ENCODE results near the gene TAF11L4.

DNA sequence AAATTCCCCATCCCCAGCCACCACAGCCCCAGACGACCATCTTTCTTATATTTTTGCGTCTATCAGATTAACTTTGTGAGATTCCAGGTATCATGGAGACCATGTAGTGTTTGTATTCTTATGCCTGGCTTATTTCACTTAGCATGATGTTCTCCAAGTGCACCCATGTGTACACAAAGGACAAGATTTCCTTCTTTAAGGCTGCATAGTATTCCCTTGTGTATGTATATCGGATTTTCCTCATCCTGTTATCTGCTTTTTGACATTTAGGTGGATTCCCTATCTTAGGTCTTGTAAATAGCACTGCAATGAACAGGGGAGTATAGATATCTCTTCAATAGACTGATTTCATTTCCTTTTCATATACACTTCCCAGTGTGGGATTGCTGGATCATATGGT, 28.8 kb upstream of the TAF11L4 start:
- TF ChIP-seq OSR1 (CRISPR knock-in tag; IDR thresholded peaks at IDR 0.05) (no peak), ZFP3 (CRISPR knock-in tag; IDR thresholded peaks at IDR 0.05) (no peak), ZFP30 (CRISPR knock-in tag; IDR thresholded peaks at IDR 0.05) (no peak)
- TF ChIP-seq, protein P1, sequence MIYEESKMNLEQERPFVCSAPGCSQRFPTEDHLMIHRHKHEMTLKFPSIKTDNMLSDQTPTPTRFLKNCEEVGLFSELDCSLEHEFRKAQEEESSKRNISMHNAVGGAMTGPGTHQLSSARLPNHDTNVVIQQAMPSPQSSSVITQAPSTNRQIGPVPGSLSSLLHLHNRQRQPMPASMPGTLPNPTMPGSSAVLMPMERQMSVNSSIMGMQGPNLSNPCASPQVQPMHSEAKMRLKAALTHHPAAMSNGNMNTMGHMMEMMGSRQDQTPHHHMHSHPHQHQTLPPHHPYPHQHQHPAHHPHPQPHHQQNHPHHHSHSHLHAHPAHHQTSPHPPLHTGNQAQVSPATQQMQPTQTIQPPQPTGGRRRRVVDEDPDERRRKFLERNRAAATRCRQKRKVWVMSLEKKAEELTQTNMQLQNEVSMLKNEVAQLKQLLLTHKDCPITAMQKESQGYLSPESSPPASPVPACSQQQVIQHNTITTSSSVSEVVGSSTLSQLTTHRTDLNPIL (CRISPR knock-in tag; IDR thresholded peaks at IDR 0.05; ENCODE audit: low read depth) = no peak
- TF ChIP-seq, protein P2, sequence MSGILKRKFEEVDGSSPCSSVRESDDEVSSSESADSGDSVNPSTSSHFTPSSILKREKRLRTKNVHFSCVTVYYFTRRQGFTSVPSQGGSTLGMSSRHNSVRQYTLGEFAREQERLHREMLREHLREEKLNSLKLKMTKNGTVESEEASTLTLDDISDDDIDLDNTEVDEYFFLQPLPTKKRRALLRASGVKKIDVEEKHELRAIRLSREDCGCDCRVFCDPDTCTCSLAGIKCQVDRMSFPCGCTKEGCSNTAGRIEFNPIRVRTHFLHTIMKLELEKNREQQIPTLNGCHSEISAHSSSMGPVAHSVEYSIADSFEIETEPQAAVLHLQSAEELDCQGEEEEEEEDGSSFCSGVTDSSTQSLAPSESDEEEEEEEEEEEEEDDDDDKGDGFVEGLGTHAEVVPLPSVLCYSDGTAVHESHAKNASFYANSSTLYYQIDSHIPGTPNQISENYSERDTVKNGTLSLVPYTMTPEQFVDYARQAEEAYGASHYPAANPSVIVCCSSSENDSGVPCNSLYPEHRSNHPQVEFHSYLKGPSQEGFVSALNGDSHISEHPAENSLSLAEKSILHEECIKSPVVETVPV (CRISPR knock-in tag; IDR thresholded peaks at IDR 0.05) = no peak
